Panc1 (cell line): ENCODE results near the gene XRCC2. TPM values are rescaled to one million over a fixed set of nuclear protein-coding genes. Genes with fewer than 3 reads are reported as not detected.
"Not testable (repeated sequence)": the region's sequence is repeated elsewhere in the genome, so short reads cannot be mapped to it uniquely, and the experiment has no call there.

Experiments
- ATAC-seq: fragments of 200-7000 bp; cut with Tn5 transposase; 2 replicates; pipeline ENCODE4 v1.9.1; 2020; ENCODE audit warnings: mild to moderate bottlenecking, moderate library complexity
- BruUV-seq: library from RNA; stranded (reverse); fragments of 400-500 nt; replicated peaks from 2 replicates; lab custom pipeline; 2021; lab: Mats Ljungman, UMichigan
- CTCF ChIA-PET: fragments of 300-600 bp; sonication (Branson Sonifier 250); formaldehyde crosslinking; loops from one replicate; lab custom pipeline; 2022; ENCODE audit warnings: antibody characterized with exemption; lab: Charles Lee
- POLR2A ChIA-PET: fragments of 300-600 bp; sonication (Branson Sonifier 250); formaldehyde crosslinking; loops from one replicate; lab custom pipeline; 2022; ENCODE audit warnings: antibody characterized with exemption; lab: Charles Lee
- DNase-seq: peaks from one replicate; pipeline ENCODE4 v3.0.0-alpha.2; 2010; ENCODE audit warnings: low read depth, low spot score
- H3K27ac ChIP-seq: 2 replicates; pipeline ENCODE4 v1.5.1; 2011; ENCODE audit warnings: mild to moderate bottlenecking, low read length, inconsistent platforms
- H3K27me3 ChIP-seq: fragments of 200-500 bp; sonication (Bioruptor generic); 2 replicates; pipeline ENCODE4 v1.6.0; 2014; ENCODE audit warnings: low read length, inconsistent platforms; ENCODE audit not compliant: control insufficient read depth, insufficient read depth
- H3K36me3 ChIP-seq: fragments of 200-500 bp; sonication (Bioruptor generic); 2 replicates; pipeline ENCODE4 v1.5.1; 2014; ENCODE audit warnings: inconsistent platforms, mild to moderate bottlenecking, low read length, moderate library complexity; ENCODE audit not compliant: control insufficient read depth, insufficient read depth
- H3K4me1 ChIP-seq: 2 replicates; pipeline ENCODE4 v1.5.1; 2011; ENCODE audit warnings: inconsistent platforms, mild to moderate bottlenecking, low read length, moderate library complexity; ENCODE audit not compliant: control insufficient read depth, insufficient read depth
- H3K4me3 ChIP-seq, 2 experiments: 2 replicates each; pipeline ENCODE4 v1.5.1; 2011 to 2012; ENCODE audit warnings: low read depth in 2 of 2, low read length in 2 of 2, mild to moderate bottlenecking in 2 of 2, inconsistent platforms in 1 of 2, moderate library complexity in 1 of 2
- H3K9me3 ChIP-seq: fragments of 200-500 bp; sonication (Bioruptor generic); 2 replicates; pipeline ENCODE4 v1.5.1; 2014; ENCODE audit warnings: low read depth, mild to moderate bottlenecking, inconsistent platforms, low read length, moderate library complexity; ENCODE audit not compliant: control insufficient read depth, insufficient read depth
- CTCF ChIP-seq: fragments of 450-650 bp; IDR thresholded peaks from 2 replicates; pipeline ENCODE4 v1.5.1; 2017; ENCODE audit warnings: mild to moderate bottlenecking
- POLR2AphosphoS5 ChIP-seq: IDR thresholded peaks from 2 replicates; pipeline ENCODE4 v1.6.1; 2012; ENCODE audit warnings: mild to moderate bottlenecking, low read depth, low read length, moderate library complexity
- SIN3A ChIP-seq: IDR thresholded peaks from 2 replicates; pipeline ENCODE4 v1.6.1; 2012; ENCODE audit warnings: low read depth, mild to moderate bottlenecking, low read length, moderate library complexity, borderline replicate concordance; ENCODE audit not compliant: insufficient read depth
- TCF7L2 ChIP-seq: IDR thresholded peaks from 2 replicates; pipeline ENCODE4 v1.6.1; 2011; ENCODE audit warnings: mild to moderate bottlenecking, low read depth, low read length, inconsistent platforms
- in situ Hi-C: cut with HindIII; loops from 2 replicates; pipeline ENCODE4 v1.10.0; 2016; ENCODE audit warnings: low sequenced_read_pairs, low pct_unique_long_range_greater_than_20kb
- intact Hi-C: fragments of 100-400 bp; cut with micrococcal nuclease; formaldehyde crosslinking; loops from one replicate; pipeline ENCODE4 v1.10.0; 2022; ENCODE audit not compliant: unreplicated experiment
- total RNA-seq: library from RNA; stranded (reverse); gene quantifications from one replicate; pipeline ENCODE4 v1.2.1, GENCODE V29; 2021; ENCODE audit not compliant: unreplicated experiment
- TF ChIP-seq, protein P1 (sequence below), 2 experiments: IDR thresholded peaks; 2 replicates each; pipeline ENCODE4 v1.6.1; 2011 to 2012; ENCODE audit warnings: low read depth in 2 of 2, control low read depth in 1 of 2, low read length in 1 of 2, mild to moderate bottlenecking in 1 of 2, moderate library complexity in 1 of 2; ENCODE audit not compliant: insufficient read depth in 1 of 2

Gene XRCC2
- total RNA-seq, 1 experiment from 2014 or later: 10.3 TPM

DNA sequence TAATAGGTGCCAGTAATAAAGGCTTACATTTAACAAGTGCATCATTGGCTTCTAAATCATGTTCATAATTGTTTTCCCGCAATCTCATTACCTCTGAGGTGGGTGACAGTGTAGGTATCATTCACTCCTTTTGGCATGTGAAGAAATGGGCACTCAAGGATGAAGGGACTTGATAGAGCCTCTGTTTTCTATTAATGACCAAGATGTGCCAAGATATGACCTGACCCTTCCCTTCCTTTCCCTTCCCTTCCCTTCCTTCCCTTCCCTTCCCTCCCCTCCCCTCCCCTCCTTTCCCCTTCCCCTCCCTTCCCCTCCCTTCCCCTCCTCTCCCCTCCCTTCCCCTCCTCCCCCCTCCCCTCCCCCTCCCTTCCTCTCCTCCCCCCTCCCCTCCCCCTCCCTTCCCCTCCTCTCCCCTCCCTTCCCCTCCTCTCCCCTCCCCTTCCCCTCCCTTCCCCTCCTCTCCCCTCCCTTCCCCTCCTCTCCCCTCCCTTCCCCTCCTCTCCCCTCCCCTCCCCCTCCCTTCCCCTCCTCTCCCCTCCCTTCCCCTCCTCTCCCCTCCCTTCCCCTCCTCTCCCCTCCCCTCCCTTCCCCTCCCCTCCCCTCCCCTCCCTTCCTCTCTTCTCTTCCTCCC lies 36.6 kb upstream of the XRCC2 start:
- DNase-seq, H3K36me3 ChIP-seq, H3K27me3 ChIP-seq, in situ Hi-C loops, H3K27ac ChIP-seq, H3K4me1 ChIP-seq, intact Hi-C loops, BruUV-seq, ATAC-seq, POLR2A ChIA-PET, H3K4me3 ChIP-seq, H3K9me3 ChIP-seq: not testable (repeated sequence)
- CTCF ChIA-PET: interaction anchor here (0.7 kb wide), 1 partner anchor 118 kb away, joined by 3 read pairs; no protein-coding TSS in a partner anchor

DNA sequence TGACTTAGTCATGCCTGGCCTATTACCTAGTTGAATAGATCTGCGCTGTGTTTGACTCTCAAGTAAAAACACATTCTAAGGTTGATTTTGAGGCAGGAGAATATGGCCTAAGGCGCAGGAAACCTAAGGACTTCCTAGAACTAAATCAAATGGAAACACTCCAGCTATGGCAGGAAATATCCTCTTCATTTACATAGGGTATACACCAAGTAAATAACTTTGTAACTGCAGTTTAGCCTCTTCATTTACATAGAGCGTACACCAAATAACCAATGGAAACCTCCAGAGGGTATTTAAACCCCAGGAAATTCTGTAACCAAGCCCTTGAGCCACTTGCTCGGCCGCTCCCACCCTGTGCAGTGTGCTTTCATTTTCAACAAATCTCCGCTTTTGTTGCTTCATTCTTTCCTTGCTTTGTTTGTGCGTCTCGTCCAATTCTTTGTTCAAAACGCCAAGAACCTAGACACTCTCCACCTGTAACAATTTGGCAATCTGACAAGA lies 35.6 kb upstream of the XRCC2 start:
- in situ Hi-C loops (no loop called here), intact Hi-C loops (no loop called here)
- no peak for DNase-seq
- Histone ChIP-seq H3K36me3 (no peaks in the 10 kb centered on the region), H3K4me1 (no peaks in the 10 kb centered on the region), H3K27ac (no peak overlapping the region), H3K9me3 (no peaks in the 10 kb centered on the region), H3K27me3 (no peaks in the 10 kb centered on the region), H3K4me3 (no peak overlapping the region)
- no peak; the same call in 1 of the 2 replicates for ATAC-seq
- ChIA-PET CTCF (no interaction called here), POLR2A (no interaction called here)
- TF ChIP-seq TCF7L2 (no peak), CTCF (no peak), SIN3A (no peak), POLR2AphosphoS5 (no peak)
- TF ChIP-seq, protein P1, sequence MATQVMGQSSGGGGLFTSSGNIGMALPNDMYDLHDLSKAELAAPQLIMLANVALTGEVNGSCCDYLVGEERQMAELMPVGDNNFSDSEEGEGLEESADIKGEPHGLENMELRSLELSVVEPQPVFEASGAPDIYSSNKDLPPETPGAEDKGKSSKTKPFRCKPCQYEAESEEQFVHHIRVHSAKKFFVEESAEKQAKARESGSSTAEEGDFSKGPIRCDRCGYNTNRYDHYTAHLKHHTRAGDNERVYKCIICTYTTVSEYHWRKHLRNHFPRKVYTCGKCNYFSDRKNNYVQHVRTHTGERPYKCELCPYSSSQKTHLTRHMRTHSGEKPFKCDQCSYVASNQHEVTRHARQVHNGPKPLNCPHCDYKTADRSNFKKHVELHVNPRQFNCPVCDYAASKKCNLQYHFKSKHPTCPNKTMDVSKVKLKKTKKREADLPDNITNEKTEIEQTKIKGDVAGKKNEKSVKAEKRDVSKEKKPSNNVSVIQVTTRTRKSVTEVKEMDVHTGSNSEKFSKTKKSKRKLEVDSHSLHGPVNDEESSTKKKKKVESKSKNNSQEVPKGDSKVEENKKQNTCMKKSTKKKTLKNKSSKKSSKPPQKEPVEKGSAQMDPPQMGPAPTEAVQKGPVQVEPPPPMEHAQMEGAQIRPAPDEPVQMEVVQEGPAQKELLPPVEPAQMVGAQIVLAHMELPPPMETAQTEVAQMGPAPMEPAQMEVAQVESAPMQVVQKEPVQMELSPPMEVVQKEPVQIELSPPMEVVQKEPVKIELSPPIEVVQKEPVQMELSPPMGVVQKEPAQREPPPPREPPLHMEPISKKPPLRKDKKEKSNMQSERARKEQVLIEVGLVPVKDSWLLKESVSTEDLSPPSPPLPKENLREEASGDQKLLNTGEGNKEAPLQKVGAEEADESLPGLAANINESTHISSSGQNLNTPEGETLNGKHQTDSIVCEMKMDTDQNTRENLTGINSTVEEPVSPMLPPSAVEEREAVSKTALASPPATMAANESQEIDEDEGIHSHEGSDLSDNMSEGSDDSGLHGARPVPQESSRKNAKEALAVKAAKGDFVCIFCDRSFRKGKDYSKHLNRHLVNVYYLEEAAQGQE (IDR thresholded peaks at IDR 0.05; ENCODE audit: insufficient read depth in 1 of 2, low read depth in 2 of 2, low read length in 1 of 2): no peak
- BruUV-seq: no TSS peak

GRCh38 chr7:152710153-152710442 lies 34.2 kb upstream of the XRCC2 start:
- DNase-seq (no peak), ATAC-seq (no peak)
- Histone ChIP-seq H3K27me3 (no peaks in the 10 kb centered on the region), H3K4me3 (no peak overlapping the region), H3K9me3 (0 out of 2 replicates have a peak, but pooled peaks cover 2% of the 10 kb centered on the region), H3K4me1 (no peaks in the 10 kb centered on the region), H3K36me3 (no peaks in the 10 kb centered on the region), H3K27ac (no peak overlapping the region)
- ChIA-PET CTCF (interaction anchor here (1.2 kb wide), 1 partner anchor 369 kb away, joined by 3 read pairs; no protein-coding TSS in a partner anchor), POLR2A (no interaction called here)
- TF ChIP-seq POLR2AphosphoS5: no peak
- TF ChIP-seq CTCF: no peak
- TF ChIP-seq TCF7L2: no peak
- TF ChIP-seq SIN3A: no peak
- TF ChIP-seq, protein P1 (IDR thresholded peaks at IDR 0.05; ENCODE audit: insufficient read depth in 1 of 2, low read depth in 2 of 2, low read length in 1 of 2): no peak
- intact Hi-C loops: no loop called here
- BruUV-seq: no TSS peak
- in situ Hi-C loops: no loop called here
